Parathyroid adenoma (tissue), 2 donors: ENCODE data around the gene HEATR1.

ENCODE experiments used
- H2AFZ ChIP-seq: fragments of 300-600 bp; sonication (generic); one replicate; pipeline ENCODE4 v1.7.0; 2017; ENCODE audit warnings: antibody characterized with exemption, mild to moderate bottlenecking
- H3K27ac ChIP-seq: fragments of 300-600 bp; sonication (generic); one replicate; pipeline ENCODE4 v1.7.0; 2017
- H3K27me3 ChIP-seq: fragments of 300-600 bp; sonication (generic); one replicate; pipeline ENCODE4 v1.7.0; 2017; ENCODE audit warnings: low read length; ENCODE audit not compliant: control insufficient read depth, insufficient read depth
- H3K36me3 ChIP-seq: fragments of 300-600 bp; sonication (generic); one replicate; pipeline ENCODE4 v1.7.0; 2017; ENCODE audit warnings: low read length; ENCODE audit not compliant: control insufficient read depth, insufficient read depth
- H3K4me1 ChIP-seq: fragments of 300-600 bp; sonication (generic); one replicate; pipeline ENCODE4 v1.7.0; 2017; ENCODE audit warnings: control low read depth
- H3K4me2 ChIP-seq: fragments of 300-600 bp; sonication (generic); one replicate; pipeline ENCODE4 v1.7.0; 2017; ENCODE audit warnings: low read length
- H3K4me3 ChIP-seq: fragments of 300-600 bp; sonication (generic); one replicate; pipeline ENCODE4 v1.7.0; 2017; ENCODE audit warnings: low read depth, low read length
- H3K79me2 ChIP-seq: fragments of 300-600 bp; sonication (generic); one replicate; pipeline ENCODE4 v1.7.0; 2017; ENCODE audit warnings: control low read depth
- H3K9ac ChIP-seq: fragments of 300-600 bp; sonication (generic); one replicate; pipeline ENCODE4 v1.7.0; 2017; ENCODE audit warnings: mild to moderate bottlenecking
- H3K9me3 ChIP-seq: fragments of 300-600 bp; sonication (generic); one replicate; pipeline ENCODE4 v1.7.0; 2017; ENCODE audit warnings: low read length; ENCODE audit not compliant: control insufficient read depth
- CTCF ChIP-seq: fragments of 300-600 bp; sonication (generic); IDR thresholded peaks from one replicate; pipeline ENCODE4 v1.7.0; 2017; ENCODE audit warnings: antibody characterized with exemption, mild to moderate bottlenecking
- donor health status: primary hyperparathyroidism.

The HEATR1 gene

GRCh38 chr1:236526079-236526478 lies 78.2 kb downstream of the HEATR1 start:
- Histone ChIP-seq H3K4me2 (no peak overlapping the region), H3K36me3 (no peaks in the 10 kb centered on the region), H3K9me3 (no peaks in the 10 kb centered on the region), H3K4me1 (no peaks in the 10 kb centered on the region), H3K27ac (no peak overlapping the region), H3K27me3 (no peaks in the 10 kb centered on the region), H3K9ac (no peak overlapping the region), H2AFZ (no peak overlapping the region), H3K4me3 (no peak overlapping the region), H3K79me2 (peaks cover 10% of the 10 kb centered on the region)
- TF ChIP-seq CTCF: no peak

- Histone ChIP-seq H3K4me3 (peak overlapping the region; percentile 80), H3K27ac (no peak overlapping the region), H3K27me3 (no peaks in the 10 kb centered on the region), H3K9me3 (no peaks in the 10 kb centered on the region), H2AFZ (peak overlapping the region; percentile 87), H3K36me3 (no peaks in the 10 kb centered on the region), H3K79me2 (peaks cover 10% of the 10 kb centered on the region), H3K4me2 (peak overlapping the region; percentile 68), H3K4me1 (no peaks in the 10 kb centered on the region), H3K9ac (peak overlapping the region; percentile 21)
- no peak for TF ChIP-seq CTCF
Observed at GRCh38 chr1:236524895-236525184, 79.5 kb downstream of the HEATR1 start.

- Histone ChIP-seq H3K9ac (peak overlapping the region; percentile 21), H3K36me3 (no peaks in the 10 kb centered on the region), H3K9me3 (no peaks in the 10 kb centered on the region), H3K27me3 (no peaks in the 10 kb centered on the region), H3K4me1 (no peaks in the 10 kb centered on the region), H3K79me2 (peaks cover 10% of the 10 kb centered on the region), H3K4me3 (peak overlapping the region; percentile 80), H3K4me2 (peak overlapping the region; percentile 68), H2AFZ (peak overlapping the region; percentile 87), H3K27ac (peak overlapping the region; percentile 92)
- TF ChIP-seq CTCF: no peak
Observed at GRCh38 chr1:236524142-236524894, 80.0 kb downstream of the HEATR1 start.

- no peaks in the 10 kb centered on the region for H3K27me3 ChIP-seq
- peak within 1 kb of the TSS; percentile 80 for H3K4me3 ChIP-seq
- no peaks in the 10 kb centered on the region for H3K36me3 ChIP-seq
- H3K4me1 ChIP-seq: no peaks in the 10 kb centered on the region
- no peak for TF ChIP-seq CTCF
- H2AFZ ChIP-seq: peak within 1 kb of the TSS; percentile 87
- no peaks in the 10 kb centered on the region for H3K9me3 ChIP-seq
- peak within 1 kb of the TSS; percentile 68 for H3K4me2 ChIP-seq
- H3K9ac ChIP-seq: peak within 1 kb of the TSS; percentile 72
- H3K27ac ChIP-seq: peak within 1 kb of the TSS; percentile 92
- H3K79me2 ChIP-seq: peaks cover 6% of the 10 kb centered on the region
Observed at GRCh38 chr1:236523704-236524141, 80.6 kb downstream of the HEATR1 start, which contains the start of gene LGALS8. TSS of gene LGALS8 (plus strand) at chr1:236523982. CDS start at chr1:236526071, 2,089 bp downstream.
